CD4-positive, alpha-beta T cell treated with Interferon alpha-2 for 1 hour (primary cell): ENCODE data around the gene SPATA32.

Source experiments
- DNase-seq, 2 donors: peaks; one replicate each; pipeline ENCODE4 v3.0.0-alpha.2; 2020 to 2022

SPATA32 gene

DNA sequence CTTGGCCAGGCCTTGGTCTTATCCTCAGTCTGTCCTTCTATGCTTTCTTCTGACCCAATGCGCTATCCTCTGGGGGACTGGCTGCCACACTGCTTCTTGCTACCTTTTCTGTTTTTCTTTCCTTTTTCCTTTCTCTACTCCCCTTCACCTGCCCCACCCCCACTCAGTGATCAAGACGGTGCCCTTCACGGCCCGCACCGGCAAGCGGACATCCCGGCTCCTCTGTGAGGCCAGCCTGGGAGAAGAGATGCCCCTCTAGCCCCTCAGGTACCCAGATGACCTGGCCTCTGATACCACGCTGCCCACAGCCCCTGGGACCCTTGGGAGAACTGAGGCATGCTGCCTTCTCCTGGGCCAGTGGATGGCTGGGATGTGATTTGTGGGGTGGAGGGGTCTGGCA lies 15.6 kb downstream of the SPATA32 start:
- no peak for DNase-seq

DNA sequence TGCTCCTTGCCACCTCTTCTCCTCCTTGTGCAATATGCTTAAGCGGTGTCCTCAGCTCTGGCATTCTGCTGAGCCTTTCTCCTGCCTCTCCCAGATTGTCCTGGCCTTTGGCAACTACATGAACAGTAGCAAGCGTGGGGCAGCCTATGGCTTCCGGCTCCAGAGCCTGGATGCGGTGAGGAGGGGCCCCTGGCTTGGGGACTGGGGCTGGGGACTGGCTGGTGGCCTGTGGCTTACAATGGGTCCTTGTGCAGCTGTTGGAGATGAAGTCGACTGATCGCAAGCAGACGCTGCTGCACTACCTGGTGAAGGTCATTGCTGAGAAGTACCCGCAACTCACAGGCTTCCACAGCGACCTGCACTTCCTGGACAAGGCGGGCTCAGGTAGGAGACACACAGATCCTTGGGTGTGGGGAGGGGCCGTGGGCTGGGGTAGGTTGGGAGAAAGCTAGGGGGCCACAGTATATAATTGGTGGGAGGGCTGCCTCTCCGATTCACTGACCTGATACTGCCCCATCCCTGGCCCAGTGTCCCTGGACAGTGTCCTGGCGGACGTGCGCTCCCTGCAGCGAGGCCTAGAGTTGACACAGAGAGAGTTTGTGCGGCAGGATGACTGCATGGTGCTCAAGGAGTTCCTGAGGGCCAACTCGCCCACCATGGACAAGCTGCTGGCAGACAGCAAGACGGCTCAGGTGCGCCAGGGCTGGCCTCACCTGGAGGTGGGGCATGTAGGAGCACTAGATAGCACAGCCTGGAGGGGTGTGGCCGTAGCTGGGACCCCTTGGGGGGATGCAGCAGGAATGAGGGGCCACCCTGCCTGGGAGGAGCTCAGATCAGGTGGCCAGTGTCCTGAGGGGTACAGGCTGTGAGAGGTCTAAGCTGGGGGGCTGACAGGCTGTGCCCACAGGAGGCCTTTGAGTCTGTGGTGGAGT lies 16.9 kb downstream of the SPATA32 start:
- no peak for DNase-seq

DNA sequence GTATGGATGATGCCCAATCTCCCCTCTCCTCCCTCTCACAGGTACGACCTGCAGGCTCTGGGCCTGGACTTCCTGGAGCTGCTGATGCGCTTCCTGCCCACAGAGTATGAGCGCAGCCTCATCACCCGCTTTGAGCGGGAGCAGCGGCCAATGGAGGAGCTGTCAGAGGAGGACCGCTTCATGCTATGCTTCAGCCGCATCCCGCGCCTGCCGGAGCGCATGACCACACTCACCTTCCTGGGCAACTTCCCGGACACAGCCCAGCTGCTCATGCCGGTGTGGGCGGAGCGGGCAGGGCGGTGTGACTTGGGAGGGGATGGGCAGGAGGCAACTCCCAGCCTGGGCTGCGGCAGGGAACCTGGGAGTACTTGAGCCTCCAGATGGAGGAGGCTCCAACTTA lies 18.1 kb downstream of the SPATA32 start:
- no peak for DNase-seq

DNA sequence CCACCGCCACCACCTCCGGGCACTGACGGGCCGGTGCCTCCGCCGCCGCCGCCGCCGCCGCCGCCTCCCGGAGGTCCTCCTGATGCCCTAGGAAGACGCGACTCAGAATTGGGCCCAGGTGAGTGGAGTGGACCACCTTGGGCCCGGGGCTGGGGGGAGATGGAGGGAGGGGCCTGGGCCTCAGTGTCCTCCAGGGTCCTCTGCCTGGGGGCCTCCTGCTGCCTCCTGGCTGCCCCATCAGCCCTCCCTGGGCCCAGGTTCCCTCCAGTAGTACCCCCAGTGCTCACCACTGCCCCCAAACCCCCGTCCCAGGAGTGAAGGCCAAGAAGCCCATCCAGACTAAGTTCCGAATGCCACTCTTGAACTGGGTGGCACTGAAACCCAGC lies 19.9 kb downstream of the SPATA32 start:
- no peak for DNase-seq

GRCh38 chr17:45241328-45242028 lies 20.4 kb downstream of the SPATA32 start:
- no peak for DNase-seq

DNA sequence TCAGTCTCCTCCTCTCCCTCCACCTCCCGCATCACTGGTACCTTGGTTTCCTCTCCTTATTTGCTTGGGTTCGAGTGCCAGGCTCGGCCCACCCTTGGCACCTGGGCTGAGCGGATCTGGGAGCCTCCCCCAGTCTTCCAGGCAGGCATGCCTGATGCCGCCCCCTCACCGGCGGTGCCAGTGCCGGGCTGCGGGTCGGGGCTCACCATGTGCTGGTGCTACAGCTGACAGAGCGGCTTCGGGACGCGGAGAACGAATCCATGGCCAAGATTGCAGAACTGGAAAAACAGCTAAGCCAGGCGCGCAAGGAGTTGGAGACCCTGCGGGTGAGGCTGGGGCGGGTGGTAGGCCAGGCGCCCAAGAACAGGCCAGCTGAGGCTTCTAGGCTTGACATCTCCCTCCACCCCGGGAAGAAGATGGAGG lies 21.0 kb downstream of the SPATA32 start:
- DNase-seq, result no peak

- DNase-seq, result no peak
Measured at GRCh38 chr17:45238155-45238774, 23.6 kb downstream of the SPATA32 start.

- DNase-seq, result no peak
Measured at GRCh38 chr17:45237686-45238085, 24.2 kb downstream of the SPATA32 start.

GRCh38 chr17:45236282-45236606 lies 25.6 kb downstream of the SPATA32 start:
- DNase-seq, result no peak

GRCh38 chr17:45235416-45236281 lies 26.2 kb downstream of the SPATA32 start:
- DNase-seq, result peak; percentile 76 to 81

DNA sequence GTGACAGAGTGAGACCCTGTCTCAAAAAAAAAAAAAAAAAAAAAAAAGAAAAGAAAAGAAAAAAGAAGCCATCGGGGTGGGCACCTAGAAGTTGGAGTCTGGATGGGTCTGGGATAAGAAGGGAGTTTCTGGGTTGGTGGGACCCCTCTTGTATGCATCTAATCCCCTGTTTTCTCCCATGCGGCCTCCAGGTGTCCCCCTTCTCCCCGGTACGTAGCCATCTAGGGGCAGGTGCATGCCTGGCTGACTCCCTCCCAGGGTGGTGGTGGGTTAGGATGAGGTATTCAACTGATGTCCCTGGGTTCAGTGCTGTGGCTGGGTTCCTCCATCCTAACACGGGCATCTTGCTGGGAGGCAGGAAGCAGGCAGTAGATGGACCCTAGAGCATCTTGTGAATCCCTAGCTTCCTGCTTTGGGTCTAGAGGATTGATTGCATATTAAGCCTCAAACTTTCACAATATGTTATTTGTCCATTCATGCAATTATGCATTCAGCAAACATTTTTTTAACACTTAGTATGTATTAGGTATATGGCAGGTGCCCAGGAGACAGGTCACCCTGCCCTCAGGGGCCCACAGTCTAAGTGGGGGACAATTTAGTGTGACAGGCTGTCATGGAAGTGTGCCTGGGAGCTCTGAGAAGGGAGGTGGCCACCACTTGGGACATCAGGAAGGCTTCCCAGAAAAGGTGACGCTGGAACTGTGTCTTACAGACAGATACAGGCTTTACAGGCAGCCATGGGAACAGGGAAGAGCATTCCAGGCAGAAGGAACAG lies 27.1 kb downstream of the SPATA32 start:
- peak; percentile 61 to 65 for DNase-seq

DNA sequence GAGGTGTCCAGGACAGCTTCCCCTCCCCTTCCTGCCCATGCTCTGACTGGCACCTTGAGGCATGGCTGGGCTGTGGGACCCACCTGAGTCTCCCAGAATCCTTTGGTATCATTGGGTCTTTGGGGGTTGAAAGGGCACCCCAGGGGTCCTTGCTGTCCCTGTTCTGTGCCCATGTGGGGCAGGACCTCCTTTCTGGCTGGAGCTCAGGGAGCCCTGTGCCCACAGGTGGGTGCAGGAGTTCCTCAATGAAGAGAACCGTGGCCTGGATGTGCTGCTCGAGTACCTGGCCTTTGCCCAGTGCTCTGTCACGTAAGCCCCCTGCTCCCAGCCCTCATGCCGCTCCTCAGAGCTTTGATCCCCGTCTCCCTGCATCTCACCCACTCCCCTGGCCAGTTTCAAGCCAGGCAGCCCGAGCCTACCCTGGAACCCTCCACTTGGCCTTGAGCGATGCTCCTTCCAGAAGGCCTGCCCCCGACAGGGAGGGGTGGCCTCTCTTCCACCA lies 28.4 kb downstream of the SPATA32 start:
- no peak for DNase-seq

DNA sequence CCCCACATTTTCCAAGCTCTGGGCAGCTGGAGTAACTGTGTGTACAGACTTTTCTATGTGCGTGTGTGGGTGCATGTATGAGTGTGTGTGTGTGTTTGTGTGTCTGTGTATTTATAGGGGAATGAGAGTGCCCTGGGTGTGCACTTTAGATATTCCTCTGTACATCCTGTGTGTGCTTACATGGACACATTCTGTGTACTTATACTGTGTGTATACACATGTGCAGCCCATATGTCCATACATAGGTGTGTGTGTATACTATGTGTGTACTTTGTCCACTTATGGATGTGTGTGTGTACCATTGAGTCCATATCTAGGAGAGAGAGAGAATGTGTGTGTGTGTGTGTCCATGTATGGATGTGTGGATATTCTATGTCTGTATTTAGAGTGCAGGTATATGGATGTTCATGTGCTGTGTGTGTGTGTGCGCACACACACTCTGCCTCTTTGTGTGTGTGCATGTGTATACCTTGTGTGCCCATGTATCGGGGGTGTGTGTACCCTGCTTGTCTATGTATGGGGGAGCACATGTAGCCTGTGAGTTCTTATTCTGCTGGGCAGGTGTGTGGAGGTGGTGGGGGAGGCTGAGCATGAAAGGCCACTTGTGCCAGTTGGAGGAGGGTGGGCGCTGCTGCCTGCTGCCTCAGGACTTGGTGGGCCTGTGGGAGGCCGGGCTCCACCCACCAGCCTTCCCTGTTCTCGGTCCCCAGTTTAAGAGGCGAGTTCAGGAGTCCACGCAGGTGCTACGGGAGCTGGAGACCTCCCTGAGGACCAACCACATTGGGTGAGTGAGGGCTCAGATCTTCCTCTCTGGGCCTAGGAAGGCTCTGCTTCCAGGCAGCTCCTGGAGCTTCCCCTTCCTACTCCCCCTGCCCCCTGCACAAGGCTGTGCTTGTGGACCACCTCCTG lies 29.1 kb downstream of the SPATA32 start:
- no peak for DNase-seq

GRCh38 chr17:45231481-45232116 lies 30.3 kb downstream of the SPATA32 start:
- peak; percentile 39 to 45 for DNase-seq

DNA sequence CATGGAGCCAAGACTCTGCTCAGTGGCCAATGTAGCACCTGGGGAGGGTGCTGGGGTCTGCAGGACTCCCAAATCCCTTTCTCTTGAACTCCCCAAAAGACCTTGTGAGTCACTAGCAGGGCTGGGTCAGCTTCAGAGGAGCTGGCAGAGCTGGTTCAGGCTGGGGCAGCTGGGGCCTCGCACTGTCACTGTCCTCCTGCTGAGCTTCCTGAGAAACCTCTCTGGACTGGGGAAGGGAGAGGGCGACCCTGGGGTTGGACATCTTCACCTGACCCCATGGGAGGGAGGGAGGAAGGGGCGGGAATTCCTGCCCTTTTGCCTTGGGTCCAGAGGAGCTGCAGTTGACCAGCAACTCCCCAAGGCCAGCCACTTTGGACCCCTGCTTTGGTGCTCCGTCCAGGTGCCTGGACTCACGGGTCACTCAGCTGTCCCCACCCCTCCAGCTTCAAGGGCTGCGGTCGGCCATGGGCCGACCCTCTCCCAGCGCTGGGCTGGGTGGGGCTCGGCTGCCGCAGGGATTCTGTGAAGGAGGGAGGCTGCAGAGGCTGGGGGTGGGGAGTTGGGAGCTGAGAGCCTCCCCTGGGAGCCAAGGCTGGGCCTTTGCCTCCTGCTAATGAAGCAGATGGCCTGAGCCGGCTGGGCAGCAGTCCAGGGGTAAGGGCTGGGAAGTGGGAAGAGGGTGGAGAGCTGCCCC lies 31.0 kb downstream of the SPATA32 start:
- no peak for DNase-seq

- DNase-seq, result no peak
Measured at GRCh38 chr17:45230410-45230786, 31.5 kb downstream of the SPATA32 start.

DNA sequence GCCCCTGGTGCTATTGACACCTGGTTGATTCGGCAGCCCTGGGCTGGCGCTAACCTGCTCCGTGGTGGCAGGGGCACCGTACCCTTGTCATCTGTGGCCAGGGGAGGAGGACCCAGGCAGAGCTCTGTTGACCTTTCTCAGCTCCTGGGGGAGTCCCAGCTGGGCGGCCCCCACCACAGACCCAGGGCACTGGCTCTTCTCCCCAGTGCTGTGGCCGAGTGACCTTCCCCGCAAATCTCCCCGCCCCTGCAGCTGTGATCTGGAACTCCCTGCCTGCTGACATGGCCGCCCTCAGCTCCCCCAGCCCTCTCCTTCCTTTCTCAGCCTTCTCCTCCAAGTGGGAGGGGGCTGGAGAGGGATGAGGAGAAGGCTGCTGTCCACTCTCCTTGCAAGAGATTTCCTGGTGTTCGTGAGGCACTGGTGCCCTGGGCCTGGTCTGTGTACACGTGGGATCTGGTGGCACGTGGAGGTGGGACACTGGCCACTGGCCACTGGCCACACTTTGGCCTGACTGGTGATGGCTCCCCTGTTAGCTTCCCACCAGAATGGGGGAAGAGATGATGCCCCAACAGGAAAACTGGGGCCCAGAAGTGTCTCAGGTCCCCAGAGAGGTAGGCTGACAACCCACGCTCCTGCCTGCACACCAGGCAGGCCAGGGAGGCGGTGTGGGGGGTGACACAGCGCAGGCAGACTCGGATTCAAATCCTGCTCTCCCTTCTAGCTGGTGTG lies 32.0 kb downstream of the SPATA32 start:
- peak; percentile 22 to 48 for DNase-seq

DNA sequence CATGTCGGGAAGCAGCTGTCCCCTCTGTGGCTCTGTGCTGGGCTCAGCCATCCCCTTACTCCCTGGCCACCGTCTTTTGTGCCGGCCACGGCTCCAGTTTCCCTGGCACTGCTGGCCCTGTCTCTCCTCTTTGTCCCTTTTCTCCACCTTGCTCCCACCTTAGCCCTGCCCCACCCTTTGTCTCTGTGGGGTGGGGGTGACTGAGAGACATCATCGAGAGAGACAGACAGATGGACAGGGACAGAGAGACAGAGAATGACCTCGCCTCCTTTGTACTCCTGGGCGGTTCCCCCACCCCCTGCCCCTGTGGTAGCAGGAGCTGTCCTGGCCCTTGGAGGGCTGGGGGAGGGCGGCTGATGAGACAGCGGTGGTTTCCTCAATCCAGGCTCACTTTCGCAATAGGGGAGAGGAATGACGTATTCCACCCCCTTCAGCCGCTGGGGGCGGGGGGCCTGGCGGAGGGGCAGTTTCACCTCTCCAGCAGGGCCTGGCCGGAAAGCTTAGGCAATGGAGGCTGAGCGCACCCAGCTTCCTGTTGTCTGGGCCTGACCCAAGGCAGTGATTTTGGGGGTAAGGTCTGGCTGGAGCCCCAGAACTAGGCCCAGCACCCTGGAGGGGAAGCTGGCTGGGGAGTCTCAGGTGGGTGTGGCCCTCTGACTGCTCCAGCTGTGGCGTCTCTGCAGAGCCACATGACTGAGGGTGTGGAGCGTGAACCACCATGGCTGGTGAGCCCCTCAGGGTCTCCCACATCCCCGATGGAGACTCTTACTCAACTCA lies 32.9 kb downstream of the SPATA32 start:
- peak; percentile 87 to 92 for DNase-seq
